HCT116 (cell line): ENCODE results near the gene MORF4L2.

Experiments used
- ATF3 ChIP-seq: IDR thresholded peaks from 2 replicates; pipeline ENCODE4 v1.6.1; 2012
- CEBPB ChIP-seq: IDR thresholded peaks from 2 replicates; pipeline ENCODE4 v1.6.1; 2012; ENCODE audit warnings: low read depth
- CTCF ChIP-seq, 3 experiments: fragments of 200-600 bp in 1 of 3; sonication (generic) in 1 of 3; IDR thresholded peaks in 2 of 3; conservative IDR thresholded peaks in 1 of 3; 2 replicates each; pipeline ENCODE4 v1.5.1; 2012 to 2017; ENCODE audit warnings: low read depth in 2 of 3, low read length in 2 of 3, antibody characterized with exemption in 1 of 3, borderline replicate concordance in 1 of 3, control low read depth in 1 of 3, mild to moderate bottlenecking in 1 of 3, mixed read lengths in 1 of 3, mixed run types in 1 of 3, moderate library complexity in 1 of 3; ENCODE audit not compliant: insufficient read depth in 1 of 3
- EZH2 ChIP-seq: fragments of 200-600 bp; sonication (generic); IDR thresholded peaks from 2 replicates; pipeline ENCODE4 v1.6.1; 2017; ENCODE audit warnings: antibody characterized with exemption, mixed run types

GRCh38 chrX:103656617-103657016 lies 29.9 kb downstream of the MORF4L2 start:
- no peak for TF ChIP-seq CTCF (IDR thresholded peaks at IDR 0.05 in 2 of 3, conservative IDR thresholded peaks at IDR 0.05 in 1 of 3; ENCODE audit: borderline replicate concordance in 1 of 3, insufficient read depth in 1 of 3, low read depth in 2 of 3, low read length in 2 of 3)
- no peak for TF ChIP-seq ATF3
- TF ChIP-seq CEBPB: no peak
- no peak for TF ChIP-seq EZH2
